ENCODE data around the gene HRH3.

- no peak for TF ChIP-seq POLR2A (IDR thresholded peaks at IDR 0.05)
- TF ChIP-seq, protein P1, sequence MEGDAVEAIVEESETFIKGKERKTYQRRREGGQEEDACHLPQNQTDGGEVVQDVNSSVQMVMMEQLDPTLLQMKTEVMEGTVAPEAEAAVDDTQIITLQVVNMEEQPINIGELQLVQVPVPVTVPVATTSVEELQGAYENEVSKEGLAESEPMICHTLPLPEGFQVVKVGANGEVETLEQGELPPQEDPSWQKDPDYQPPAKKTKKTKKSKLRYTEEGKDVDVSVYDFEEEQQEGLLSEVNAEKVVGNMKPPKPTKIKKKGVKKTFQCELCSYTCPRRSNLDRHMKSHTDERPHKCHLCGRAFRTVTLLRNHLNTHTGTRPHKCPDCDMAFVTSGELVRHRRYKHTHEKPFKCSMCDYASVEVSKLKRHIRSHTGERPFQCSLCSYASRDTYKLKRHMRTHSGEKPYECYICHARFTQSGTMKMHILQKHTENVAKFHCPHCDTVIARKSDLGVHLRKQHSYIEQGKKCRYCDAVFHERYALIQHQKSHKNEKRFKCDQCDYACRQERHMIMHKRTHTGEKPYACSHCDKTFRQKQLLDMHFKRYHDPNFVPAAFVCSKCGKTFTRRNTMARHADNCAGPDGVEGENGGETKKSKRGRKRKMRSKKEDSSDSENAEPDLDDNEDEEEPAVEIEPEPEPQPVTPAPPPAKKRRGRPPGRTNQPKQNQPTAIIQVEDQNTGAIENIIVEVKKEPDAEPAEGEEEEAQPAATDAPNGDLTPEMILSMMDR (IDR thresholded peaks at IDR 0.05), result no peak
Observed at GRCh38 chr20:62216636-62217566, 3.2 kb downstream of the HRH3 start.
